Endothelial cell of umbilical vein (primary cell): Measurements from ENCODE around the gene APRT.

Experiments used
- EZH2 ChIP-seq: IDR thresholded peaks from 2 replicates; pipeline ENCODE4 v1.6.1; 2012; ENCODE audit warnings: borderline replicate concordance, low read depth, mild to moderate bottlenecking, moderate library complexity, low read length, inconsistent platforms; ENCODE audit not compliant: severe bottlenecking
- POLR2A ChIP-seq: IDR thresholded peaks from 2 replicates; pipeline ENCODE4 v1.6.1; 2012; ENCODE audit warnings: low read depth, mild to moderate bottlenecking, control low read depth, low read length
- POLR2AphosphoS5 ChIP-seq: IDR thresholded peaks from 2 replicates; pipeline ENCODE4 v1.6.1; 2012; ENCODE audit warnings: low read depth, mild to moderate bottlenecking, control low read depth, low read length, moderate library complexity; ENCODE audit not compliant: insufficient read depth
- TF ChIP-seq, protein P1 (sequence below), 2 donors: IDR thresholded peaks; 1 replicate in 1 of 2; 2 replicates in 1 of 2; pipeline ENCODE4 v1.5.1; 2011; ENCODE audit warnings: low read length in 2 of 2, mild to moderate bottlenecking in 2 of 2, moderate library complexity in 2 of 2, control low read depth in 1 of 2, inconsistent platforms in 1 of 2, low read depth in 1 of 2; ENCODE audit not compliant: insufficient read depth in 1 of 2; ENCODE audit errors: extremely low read depth in 1 of 2

DNA sequence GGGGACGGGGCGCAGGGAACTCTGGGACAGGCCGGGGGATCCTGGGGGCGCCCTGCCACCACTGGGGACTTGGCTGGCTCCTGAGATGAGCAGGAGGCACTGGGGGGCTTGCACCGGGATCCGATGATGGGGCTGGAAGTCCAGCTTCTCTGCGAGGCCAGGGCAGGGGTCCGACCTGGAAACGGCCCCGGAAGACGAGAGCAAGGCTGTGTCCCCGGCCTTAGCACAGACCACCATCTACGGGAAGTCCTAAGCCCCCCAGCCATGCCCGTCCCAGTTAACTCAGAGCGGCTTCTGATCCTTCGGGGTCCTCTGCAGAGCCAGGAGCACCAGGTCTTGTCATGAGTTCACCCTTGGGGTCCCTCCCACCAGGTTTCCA is 7.6 kb downstream of the APRT start:
- TF ChIP-seq EZH2 = no peak
- TF ChIP-seq, protein P1, sequence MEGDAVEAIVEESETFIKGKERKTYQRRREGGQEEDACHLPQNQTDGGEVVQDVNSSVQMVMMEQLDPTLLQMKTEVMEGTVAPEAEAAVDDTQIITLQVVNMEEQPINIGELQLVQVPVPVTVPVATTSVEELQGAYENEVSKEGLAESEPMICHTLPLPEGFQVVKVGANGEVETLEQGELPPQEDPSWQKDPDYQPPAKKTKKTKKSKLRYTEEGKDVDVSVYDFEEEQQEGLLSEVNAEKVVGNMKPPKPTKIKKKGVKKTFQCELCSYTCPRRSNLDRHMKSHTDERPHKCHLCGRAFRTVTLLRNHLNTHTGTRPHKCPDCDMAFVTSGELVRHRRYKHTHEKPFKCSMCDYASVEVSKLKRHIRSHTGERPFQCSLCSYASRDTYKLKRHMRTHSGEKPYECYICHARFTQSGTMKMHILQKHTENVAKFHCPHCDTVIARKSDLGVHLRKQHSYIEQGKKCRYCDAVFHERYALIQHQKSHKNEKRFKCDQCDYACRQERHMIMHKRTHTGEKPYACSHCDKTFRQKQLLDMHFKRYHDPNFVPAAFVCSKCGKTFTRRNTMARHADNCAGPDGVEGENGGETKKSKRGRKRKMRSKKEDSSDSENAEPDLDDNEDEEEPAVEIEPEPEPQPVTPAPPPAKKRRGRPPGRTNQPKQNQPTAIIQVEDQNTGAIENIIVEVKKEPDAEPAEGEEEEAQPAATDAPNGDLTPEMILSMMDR (IDR thresholded peaks at IDR 0.05; ENCODE audit: extremely low read depth in 1 of 2, insufficient read depth in 1 of 2, low read depth in 1 of 2, low read length in 2 of 2) = no peak
- no peak for TF ChIP-seq POLR2A
- TF ChIP-seq POLR2AphosphoS5 = no peak
